ENCODE results near the gene TMEM30A.

The TMEM30A gene

GRCh38 chr6:75275067-75275466, 9.5 kb downstream of the TMEM30A start:
- Histone ChIP-seq H3K9ac (ENCODE audit: low read depth, low read length, poor library complexity, severe bottlenecking) (no peak overlapping the region), H3K4me3 (ENCODE audit: low read length, poor library complexity, severe bottlenecking) (no peak overlapping the region), H2AFZ (ENCODE audit: low read length) (no peak overlapping the region), H3K36me3 (ENCODE audit: insufficient read depth, low read length) (peaks cover 22% of the 10 kb centered on the region), H3K9me2 (replicated peaks; ENCODE audit: low read depth, low read length) (no peaks in the 10 kb centered on the region), H4K20me1 (ENCODE audit: insufficient read depth, low read length, poor library complexity, severe bottlenecking) (peaks cover 45% of the 10 kb centered on the region), H3K27me3 (ENCODE audit: insufficient read depth, low read length, poor library complexity, severe bottlenecking) (no peaks in the 10 kb centered on the region), H3F3A (ENCODE audit: low read depth) (no peaks in the 10 kb centered on the region), H3K79me2 (ENCODE audit: insufficient read depth, low read length) (peaks cover 96% of the 10 kb centered on the region), H3K4me2 (ENCODE audit: low read depth, low read length, poor library complexity, severe bottlenecking) (peak overlapping the region; percentile 74), H3K4me1 (ENCODE audit: insufficient read depth, low read length, poor library complexity, severe bottlenecking) (peaks cover 40% of the 10 kb centered on the region), H3K9me3 (ENCODE audit: insufficient read depth, low read depth, low read length) (peaks cover 5% of the 10 kb centered on the region; the same call in 1 of the 2 replicates)
- TF ChIP-seq CTCF (conservative IDR thresholded peaks at IDR 0.05; ENCODE audit: low read length) (no peak), EZH2phosphoT487 (IDR thresholded peaks at IDR 0.05; ENCODE audit: borderline replicate concordance) (no peak)

DNA sequence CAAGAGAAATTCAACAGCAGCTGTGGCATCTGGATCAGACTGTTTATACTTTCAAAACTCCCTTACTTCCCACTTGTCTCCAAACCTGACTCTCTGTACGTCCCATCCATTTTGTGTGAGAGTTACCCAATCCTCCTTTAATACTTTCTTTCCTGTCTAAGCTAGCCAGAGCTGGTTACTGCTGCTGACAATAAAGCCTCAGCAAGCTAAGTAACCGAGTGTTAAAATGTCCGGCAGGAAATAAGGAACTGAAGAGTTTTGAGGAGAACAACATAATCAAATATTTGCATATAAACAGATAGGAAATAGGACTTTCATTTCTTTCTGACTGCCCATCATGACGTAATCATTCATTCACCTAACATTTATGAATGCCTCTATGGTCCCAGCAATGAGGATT, 11.6 kb downstream of the TMEM30A start:
- H2AFZ ChIP-seq (ENCODE audit: low read length): no peak overlapping the region
- H3K4me3 ChIP-seq (ENCODE audit: low read length, poor library complexity, severe bottlenecking): no peak overlapping the region
- peaks cover 40% of the 10 kb centered on the region for H4K20me1 ChIP-seq (ENCODE audit: insufficient read depth, low read length, poor library complexity, severe bottlenecking)
- peaks cover 22% of the 10 kb centered on the region for H3K36me3 ChIP-seq (ENCODE audit: insufficient read depth, low read length)
- peaks cover 25% of the 10 kb centered on the region for H3K4me1 ChIP-seq (ENCODE audit: insufficient read depth, low read length, poor library complexity, severe bottlenecking)
- no peak overlapping the region for H3K4me2 ChIP-seq (ENCODE audit: low read depth, low read length, poor library complexity, severe bottlenecking)
- H3K9me3 ChIP-seq (ENCODE audit: insufficient read depth, low read depth, low read length): peaks cover 5% of the 10 kb centered on the region; the same call in 1 of the 2 replicates
- H3K27me3 ChIP-seq (ENCODE audit: insufficient read depth, low read length, poor library complexity, severe bottlenecking): no peaks in the 10 kb centered on the region
- no peaks in the 10 kb centered on the region for H3F3A ChIP-seq (ENCODE audit: low read depth)
- H3K9ac ChIP-seq (ENCODE audit: low read depth, low read length, poor library complexity, severe bottlenecking): peak overlapping the region; percentile 63
- TF ChIP-seq CTCF (conservative IDR thresholded peaks at IDR 0.05; ENCODE audit: low read length) (no peak), EZH2phosphoT487 (IDR thresholded peaks at IDR 0.05; ENCODE audit: borderline replicate concordance) (no peak)
- H3K9me2 ChIP-seq (replicated peaks; ENCODE audit: low read depth, low read length): no peaks in the 10 kb centered on the region
- peaks cover 92% of the 10 kb centered on the region for H3K79me2 ChIP-seq (ENCODE audit: insufficient read depth, low read length)

DNA sequence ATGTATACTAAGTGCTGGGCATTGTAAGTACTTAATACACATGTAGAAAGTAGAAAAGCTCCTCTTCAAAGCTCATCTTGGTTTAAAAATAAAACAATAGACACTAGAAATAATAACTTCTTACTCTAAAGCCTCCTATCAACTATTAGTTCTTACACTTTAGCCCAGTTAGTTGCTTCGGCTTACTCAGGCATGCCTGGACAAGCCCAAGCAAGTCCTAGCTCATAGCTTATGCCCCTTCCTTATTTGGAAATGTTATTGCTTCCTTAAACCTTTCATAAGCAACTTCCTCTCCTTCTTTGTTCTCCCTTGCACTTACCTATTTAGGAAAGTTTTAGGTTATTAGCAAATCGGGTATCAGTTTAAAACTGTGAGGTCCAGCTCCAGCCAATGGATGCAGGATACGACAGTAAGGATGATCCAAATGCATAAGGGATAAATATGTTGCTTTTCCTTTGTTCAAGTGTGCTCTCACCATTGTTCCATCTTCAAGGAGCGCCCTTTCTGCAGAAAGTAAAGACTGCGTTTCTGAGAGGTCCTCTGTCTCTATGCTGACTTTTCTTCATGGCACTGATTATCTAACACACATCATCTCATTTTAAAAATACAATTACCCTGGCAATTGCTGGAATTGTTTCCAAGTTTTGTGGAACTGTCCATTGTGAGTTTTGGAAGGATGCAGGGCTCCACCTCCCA, 12.3 kb downstream of the TMEM30A start:
- peak overlapping the region; percentile 63 for H3K9ac ChIP-seq (ENCODE audit: low read depth, low read length, poor library complexity, severe bottlenecking)
- no peaks in the 10 kb centered on the region for H3K9me2 ChIP-seq (replicated peaks; ENCODE audit: low read depth, low read length)
- no peak overlapping the region for H3K4me3 ChIP-seq (ENCODE audit: low read length, poor library complexity, severe bottlenecking)
- peak overlapping the region; percentile 14 for H3K4me2 ChIP-seq (ENCODE audit: low read depth, low read length, poor library complexity, severe bottlenecking)
- peaks cover 5% of the 10 kb centered on the region; the same call in 1 of the 2 replicates for H3K9me3 ChIP-seq (ENCODE audit: insufficient read depth, low read depth, low read length)
- H3K79me2 ChIP-seq (ENCODE audit: insufficient read depth, low read length): peaks cover 84% of the 10 kb centered on the region
- peaks cover 22% of the 10 kb centered on the region for H3K36me3 ChIP-seq (ENCODE audit: insufficient read depth, low read length)
- no peak overlapping the region for H2AFZ ChIP-seq (ENCODE audit: low read length)
- no peaks in the 10 kb centered on the region for H3K27me3 ChIP-seq (ENCODE audit: insufficient read depth, low read length, poor library complexity, severe bottlenecking)
- TF ChIP-seq CTCF (conservative IDR thresholded peaks at IDR 0.05; ENCODE audit: low read length) (no peak), EZH2phosphoT487 (IDR thresholded peaks at IDR 0.05; ENCODE audit: borderline replicate concordance) (no peak)
- peaks cover 31% of the 10 kb centered on the region for H3K4me1 ChIP-seq (ENCODE audit: insufficient read depth, low read length, poor library complexity, severe bottlenecking)
- H3F3A ChIP-seq (ENCODE audit: low read depth): no peaks in the 10 kb centered on the region
- H4K20me1 ChIP-seq (ENCODE audit: insufficient read depth, low read length, poor library complexity, severe bottlenecking): peaks cover 39% of the 10 kb centered on the region
